CD4-positive, CD25-positive, alpha-beta regulatory T cell (primary cell): Measurements from ENCODE around the gene RPUSD4. TPM values are rescaled to one million over a fixed set of nuclear protein-coding genes. Genes with fewer than 3 reads are reported as not detected.

Source experiments
- ATAC-seq, 2 donors: fragments of 150-1000 bp; cut with Tn5 transposase; one replicate each; pipeline ENCODE4 v1.10.0; 2021; ENCODE audit warnings: low read depth in 2 of 2, moderate number of reproducible peaks in 2 of 2, moderate library complexity in 1 of 2
- DNase-seq, 3 donors: peaks; one replicate each; pipeline versions ENCODE4 v3.0.0 to v3.0.0-alpha.2; 2012 to 2022; ENCODE audit warnings: mixed read lengths in 1 of 3
- H3K27ac ChIP-seq: one replicate; pipeline ENCODE4 v1.7.0; 2013; ENCODE audit warnings: mild to moderate bottlenecking, low read length; ENCODE audit not compliant: insufficient read depth, poor library complexity, severe bottlenecking
- H3K27me3 ChIP-seq: one replicate; pipeline ENCODE4 v1.7.0; 2013; ENCODE audit warnings: low read length; ENCODE audit not compliant: control insufficient read depth, insufficient read depth
- H3K36me3 ChIP-seq: one replicate; pipeline ENCODE4 v1.7.0; 2013; ENCODE audit warnings: mild to moderate bottlenecking, low read length, moderate library complexity; ENCODE audit not compliant: control insufficient read depth, insufficient read depth
- H3K4me1 ChIP-seq: 2 replicates; pipeline ENCODE4 v1.7.0; 2013; ENCODE audit warnings: mild to moderate bottlenecking, low read length; ENCODE audit not compliant: insufficient read depth, control insufficient read depth, poor library complexity, severe bottlenecking
- H3K4me3 ChIP-seq: one replicate; pipeline ENCODE4 v1.7.0; 2013; ENCODE audit warnings: low read depth, mild to moderate bottlenecking, low read length, moderate library complexity
- H3K9me3 ChIP-seq, 2 experiments: 1 replicate in 1 of 2; 2 replicates in 1 of 2; pipeline ENCODE4 v1.7.0; 2013; ENCODE audit warnings: low read length in 2 of 2, mild to moderate bottlenecking in 1 of 2, moderate library complexity in 1 of 2; ENCODE audit not compliant: control insufficient read depth in 2 of 2
- H3K27ac Mint-ChIP-seq, 3 donors: one replicate each; pipeline ENCODE4 v1.8.0; 2020 to 2022; ENCODE audit warnings: mild to moderate bottlenecking in 3 of 3, mixed read lengths in 3 of 3, moderate library complexity in 2 of 3
- H3K27me3 Mint-ChIP-seq: one replicate; pipeline ENCODE4 v1.8.0; 2022; ENCODE audit warnings: mild to moderate bottlenecking, mixed read lengths
- H3K36me3 Mint-ChIP-seq: one replicate; pipeline ENCODE4 v1.8.0; 2020; ENCODE audit warnings: mixed read lengths
- H3K4me1 Mint-ChIP-seq, 4 donors: one replicate each; pipeline ENCODE4 v1.8.0; 2020 to 2022; ENCODE audit warnings: mixed read lengths in 4 of 4, mild to moderate bottlenecking in 1 of 4
- H3K4me3 Mint-ChIP-seq, 4 donors: one replicate each; pipeline ENCODE4 v1.8.0; 2020 to 2022; ENCODE audit warnings: mild to moderate bottlenecking in 4 of 4, mixed read lengths in 4 of 4, moderate library complexity in 3 of 4
- H3K9me3 Mint-ChIP-seq, 7 donors: one replicate each; pipeline ENCODE4 v1.8.0; 2020 to 2022; ENCODE audit warnings: mixed read lengths in 7 of 7, mild to moderate bottlenecking in 3 of 7, moderate library complexity in 2 of 7
- polyA plus RNA-seq, 4 donors: library from polyadenylated mRNA; unstranded; fragments of 300-500 nt; fragmentation: Illumina TruSeq; gene quantifications; one replicate each; pipeline ENCODE4 v1.2.3, GENCODE V29; 2021
- total RNA-seq: library from RNA; stranded (reverse); gene quantifications from one replicate; pipeline ENCODE4 v1.2.3, GENCODE V29; 2022

Gene RPUSD4
- total and polyA plus RNA-seq, 5 donors from 2014 or later, result 20.0 to 34.8 (median 25.0) TPM

DNA sequence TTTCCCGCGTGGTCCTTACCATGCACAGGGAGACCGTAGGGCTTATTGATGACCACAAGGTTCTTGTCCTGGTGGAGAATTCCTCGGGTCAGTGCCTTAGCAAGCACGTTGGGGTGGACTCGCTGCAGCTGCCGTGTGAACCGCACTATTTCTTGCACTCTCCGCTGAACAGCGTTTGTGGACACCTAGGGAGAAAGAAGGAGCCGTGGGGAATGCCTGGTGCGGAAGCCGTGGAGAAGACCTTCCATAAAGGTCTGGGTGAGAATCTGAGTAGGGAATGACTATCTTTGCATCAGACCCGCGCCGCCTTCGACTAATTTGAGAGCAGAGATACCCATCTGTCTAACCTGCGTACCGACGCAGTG, 597 bp downstream of the RPUSD4 start:
- Mint-ChIP-seq H3K27ac (peak overlapping the region; percentile 83 to 99 (median 95)), H3K4me1 (peaks cover 0 to 48% (median 35%) of the 10 kb centered on the region in 4 donors), H3K9me3 (no peaks in the 10 kb centered on the region), H3K36me3 (peaks cover 32% of the 10 kb centered on the region), H3K4me3 (peak overlapping the region; percentile 98 to 100 (median 99)), H3K27me3 (peaks cover 6% of the 10 kb centered on the region)
- Histone ChIP-seq H3K36me3 (peaks cover 29% of the 10 kb centered on the region), H3K9me3 (no peaks in the 10 kb centered on the region), H3K27me3 (no peaks in the 10 kb centered on the region), H3K4me1 (peaks cover 18% of the 10 kb centered on the region), H3K27ac (peak overlapping the region; percentile 80), H3K4me3 (peak overlapping the region; percentile 92)
- DNase-seq, result no peak
- ATAC-seq, result no peak

DNA sequence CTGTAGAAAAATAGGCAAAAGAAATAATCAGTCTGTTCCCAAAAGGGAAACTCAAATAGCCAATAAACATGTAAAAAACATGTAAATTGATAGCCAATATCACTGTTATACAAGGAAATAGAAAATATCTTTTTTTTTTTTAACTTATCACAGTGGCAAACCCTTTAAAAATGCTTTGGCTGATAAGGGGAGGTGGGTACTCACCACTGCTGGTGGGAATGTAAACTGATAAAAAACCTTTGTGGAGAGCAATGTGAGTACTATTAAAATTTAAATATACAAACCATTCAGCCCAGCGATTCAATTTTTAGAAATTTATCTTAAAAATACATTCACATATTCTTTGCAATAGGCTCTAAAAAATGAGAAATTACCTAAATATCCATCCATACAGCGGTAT, 3.6 kb downstream of the RPUSD4 start:
- no peak overlapping the region for H3K27ac ChIP-seq
- DNase-seq (no peak), ATAC-seq (no peak)
- H3K36me3 Mint-ChIP-seq, result peaks cover 49% of the 10 kb centered on the region
- no peak overlapping the region for H3K4me3 ChIP-seq
- no peaks in the 10 kb centered on the region for H3K9me3 Mint-ChIP-seq
- no peak overlapping the region for H3K4me3 Mint-ChIP-seq
- H3K9me3 ChIP-seq, result no peaks in the 10 kb centered on the region
- peaks cover 18% of the 10 kb centered on the region for H3K4me1 ChIP-seq
- no peaks in the 10 kb centered on the region for H3K27me3 ChIP-seq
- H3K27ac Mint-ChIP-seq, result no peak overlapping the region
- H3K36me3 ChIP-seq, result peaks cover 58% of the 10 kb centered on the region
- peaks cover 5% of the 10 kb centered on the region for H3K27me3 Mint-ChIP-seq
- peaks cover 0 to 32% (median 27%) of the 10 kb centered on the region in 4 donors for H3K4me1 Mint-ChIP-seq

DNA sequence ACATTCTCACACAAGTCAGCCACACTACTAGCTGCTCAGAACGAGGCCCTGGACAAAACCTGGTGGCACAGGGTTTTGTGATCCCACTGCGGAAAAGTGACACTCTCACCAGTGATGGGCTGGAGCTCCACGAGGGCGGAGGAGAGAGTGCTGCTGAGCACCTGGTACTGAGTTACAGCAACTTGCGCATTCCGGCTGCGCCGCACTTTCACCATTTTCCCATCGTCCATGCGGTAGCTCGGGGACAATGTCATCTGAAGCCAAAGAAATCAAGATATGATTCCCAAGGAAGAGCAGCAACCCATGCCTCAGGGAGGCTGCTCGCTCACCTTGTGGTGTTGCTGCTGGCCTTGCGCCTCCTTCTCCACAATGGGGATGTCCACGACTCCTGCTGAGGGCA, 6.1 kb downstream of the RPUSD4 start:
- H3K36me3 ChIP-seq, result peaks cover 82% of the 10 kb centered on the region
- H3K9me3 Mint-ChIP-seq, result no peaks in the 10 kb centered on the region
- ATAC-seq, result no peak
- H3K36me3 Mint-ChIP-seq, result peaks cover 59% of the 10 kb centered on the region
- H3K4me3 ChIP-seq, result no peak overlapping the region
- no peaks in the 10 kb centered on the region for H3K27me3 Mint-ChIP-seq
- H3K9me3 ChIP-seq, result no peaks in the 10 kb centered on the region
- no peak overlapping the region for H3K27ac Mint-ChIP-seq
- H3K4me1 ChIP-seq, result no peaks in the 10 kb centered on the region
- H3K27me3 ChIP-seq, result no peaks in the 10 kb centered on the region
- no peak for DNase-seq
- no peak overlapping the region for H3K27ac ChIP-seq
- H3K4me3 Mint-ChIP-seq, result no peak overlapping the region
- peaks cover 0 to 9% (median 8%) of the 10 kb centered on the region in 4 donors for H3K4me1 Mint-ChIP-seq

DNA sequence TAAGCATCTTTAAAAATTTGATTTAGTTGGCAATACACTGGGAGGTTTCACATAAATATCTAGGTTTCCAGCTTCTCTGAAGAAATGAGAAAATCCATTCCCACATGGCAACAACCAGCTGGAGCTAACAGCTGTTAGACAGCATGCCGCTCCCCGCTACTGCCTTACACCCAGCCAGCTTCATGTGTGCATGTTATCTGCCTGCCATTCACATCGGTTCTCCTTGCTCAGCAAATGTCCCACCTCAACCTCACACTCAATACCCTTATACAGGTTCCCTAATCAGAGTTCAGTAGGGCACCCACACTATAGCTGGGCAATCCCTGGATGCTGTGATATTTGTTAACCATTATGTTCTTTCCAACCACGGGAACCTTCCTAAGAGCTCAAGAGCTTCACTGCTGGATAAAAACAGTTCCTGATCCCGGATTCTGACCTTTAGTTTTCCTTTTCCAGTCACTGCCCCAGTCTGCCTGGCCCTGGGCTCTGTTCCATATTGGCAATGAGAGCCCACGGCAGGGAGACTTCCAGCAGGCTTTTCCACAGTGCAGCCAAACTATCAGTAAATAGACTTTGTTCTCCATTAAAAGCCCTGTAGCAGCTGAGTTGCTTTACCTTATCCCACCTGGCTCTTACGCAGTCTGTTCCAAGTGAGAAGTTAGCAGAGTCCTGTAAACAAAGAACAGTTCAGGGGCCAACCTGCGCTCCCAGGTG, 8.6 kb downstream of the RPUSD4 start:
- H3K36me3 ChIP-seq, result peaks cover 86% of the 10 kb centered on the region
- peaks cover 54% of the 10 kb centered on the region for H3K36me3 Mint-ChIP-seq
- no peak overlapping the region for H3K27ac Mint-ChIP-seq

DNA sequence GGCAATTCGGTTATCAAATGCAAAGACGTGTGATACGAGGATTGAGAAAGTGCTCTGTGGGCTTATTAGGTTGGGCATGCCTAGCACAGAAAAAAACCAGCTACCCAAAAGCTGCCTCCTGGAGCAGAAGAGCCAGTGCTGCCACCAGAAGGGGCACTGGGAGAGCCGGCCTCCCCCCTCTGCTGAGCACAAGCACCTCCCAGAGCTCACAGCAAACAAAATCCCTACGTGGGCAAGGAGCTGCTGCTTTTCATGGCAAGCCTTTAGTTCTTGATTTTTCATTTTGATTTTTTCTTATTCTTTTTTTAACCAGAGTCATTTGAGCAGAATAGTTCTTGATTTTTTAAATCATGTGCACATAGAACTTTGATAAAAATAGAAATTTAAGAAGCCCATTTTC, 12.8 kb downstream of the RPUSD4 start:
- Mint-ChIP-seq H3K4me3 (no peak overlapping the region), H3K4me1 (peaks cover 0 to 4% (median 1%) of the 10 kb centered on the region in 4 donors), H3K27ac (peak overlapping the region in 1 of 3 donors; percentile 21), H3K27me3 (no peaks in the 10 kb centered on the region), H3K9me3 (peaks cover 0 to 7% (median 0%) of the 10 kb centered on the region in 7 donors), H3K36me3 (peaks cover 49% of the 10 kb centered on the region)
- H3K9me3 ChIP-seq, result peaks cover 0 to 2% of the 10 kb centered on the region in 2 experiments
- H3K4me3 ChIP-seq, result no peak overlapping the region
- DNase-seq (no peak), ATAC-seq (no peak)
- no peak overlapping the region for H3K27ac ChIP-seq
- peaks cover 74% of the 10 kb centered on the region for H3K36me3 ChIP-seq
- no peaks in the 10 kb centered on the region for H3K27me3 ChIP-seq
- H3K4me1 ChIP-seq, result no peaks in the 10 kb centered on the region

More for the DNA sequence above, 8.6 kb downstream of the RPUSD4 start:
- Histone ChIP-seq H3K4me3 (no peak overlapping the region), H3K27ac (no peak overlapping the region), H3K9me3 (no peaks in the 10 kb centered on the region), H3K4me1 (no peaks in the 10 kb centered on the region), H3K27me3 (no peaks in the 10 kb centered on the region)
- Mint-ChIP-seq H3K4me3 (no peak overlapping the region), H3K9me3 (peaks cover 0 to 1% (median 0%) of the 10 kb centered on the region in 7 donors), H3K27me3 (no peaks in the 10 kb centered on the region), H3K4me1 (peaks cover 0 to 4% (median 1%) of the 10 kb centered on the region in 4 donors)
- DNase-seq (no peak), ATAC-seq (no peak)

DNA sequence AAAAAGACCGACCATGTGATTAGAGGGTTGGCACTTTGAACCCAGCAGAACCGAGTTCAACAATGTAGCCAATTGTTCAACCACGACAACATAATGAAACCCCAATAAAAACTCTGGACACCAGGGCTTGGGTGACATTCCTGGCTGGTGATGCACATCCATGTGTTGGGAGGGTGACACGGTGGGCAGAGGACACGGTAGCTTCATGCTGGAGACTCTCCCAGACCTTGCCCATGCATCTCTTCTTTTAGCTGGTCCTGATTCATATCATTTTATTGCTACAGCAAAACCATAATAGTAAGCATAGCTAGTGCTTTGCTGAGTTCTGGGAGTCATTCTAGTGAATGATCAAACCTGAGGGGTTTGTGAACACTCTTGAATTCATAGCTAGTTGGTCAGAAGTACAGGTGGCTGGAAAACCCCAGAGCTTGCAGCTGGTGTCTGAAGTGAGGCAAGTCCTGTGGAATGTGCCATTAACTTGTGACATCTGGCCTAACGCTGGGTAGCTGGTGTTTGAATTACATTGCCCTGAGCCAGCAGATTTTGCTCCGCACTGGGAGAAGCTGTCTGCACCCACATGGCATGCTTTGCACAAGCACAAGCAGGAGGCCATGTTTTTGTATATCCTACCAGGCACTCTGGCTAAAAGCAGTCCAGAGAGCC, 14.0 kb downstream of the RPUSD4 start:
- Mint-ChIP-seq H3K36me3 (peaks cover 44% of the 10 kb centered on the region), H3K27me3 (no peaks in the 10 kb centered on the region), H3K4me1 (peaks cover 0 to 4% (median 1%) of the 10 kb centered on the region in 4 donors), H3K27ac (no peak overlapping the region), H3K9me3 (peaks cover 0 to 7% (median 0%) of the 10 kb centered on the region in 7 donors), H3K4me3 (no peak overlapping the region)
- ATAC-seq (no peak), DNase-seq (no peak)
- Histone ChIP-seq H3K27me3 (no peaks in the 10 kb centered on the region), H3K4me3 (no peak overlapping the region), H3K36me3 (peaks cover 63% of the 10 kb centered on the region), H3K4me1 (no peaks in the 10 kb centered on the region), H3K9me3 (peaks cover 0 to 2% of the 10 kb centered on the region in 2 experiments), H3K27ac (no peak overlapping the region)

DNA sequence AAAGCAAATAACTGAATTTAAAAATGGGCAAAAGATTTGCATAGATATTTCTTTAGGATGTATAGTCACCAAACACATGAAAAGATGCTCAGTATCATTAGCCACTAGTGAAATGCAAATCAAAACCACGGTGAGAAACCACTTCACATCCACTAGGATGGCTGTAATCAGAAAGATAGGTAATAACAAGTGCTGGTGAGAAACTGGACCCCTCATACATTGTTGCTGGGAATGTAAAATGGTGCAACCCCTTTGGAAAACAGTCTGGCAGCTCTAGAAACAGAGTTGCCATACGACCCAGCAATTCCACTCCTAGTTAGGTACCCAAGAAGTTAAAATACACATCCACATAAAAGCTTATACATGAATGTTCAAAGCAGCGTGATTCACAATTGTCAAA, 16.3 kb downstream of the RPUSD4 start:
- Mint-ChIP-seq H3K9me3 (peaks cover 0 to 7% (median 0%) of the 10 kb centered on the region in 7 donors), H3K4me3 (no peak overlapping the region), H3K36me3 (peaks cover 45% of the 10 kb centered on the region), H3K4me1 (peaks cover 0 to 7% (median 1%) of the 10 kb centered on the region in 4 donors), H3K27me3 (no peaks in the 10 kb centered on the region), H3K27ac (no peak overlapping the region)
- Histone ChIP-seq H3K27me3 (no peaks in the 10 kb centered on the region), H3K9me3 (peaks cover 0 to 2% of the 10 kb centered on the region in 2 experiments), H3K4me1 (no peaks in the 10 kb centered on the region), H3K36me3 (peaks cover 57% of the 10 kb centered on the region), H3K4me3 (no peak overlapping the region), H3K27ac (no peak overlapping the region)
- no peak for DNase-seq
- ATAC-seq, result no peak
